Endothelial cell of umbilical vein (primary cell): ENCODE data around the gene PRKCZ. TPM values are rescaled to one million over a fixed set of nuclear protein-coding genes. Genes with fewer than 3 reads are reported as not detected.

Source experiments
- BruUV-seq: library from RNA; stranded (reverse); fragments of 400-500 nt; replicated peaks from 2 replicates; lab custom pipeline; 2021; lab: Mats Ljungman, UMichigan
- CTCF ChIA-PET: fragments of 300-600, 350-600 bp; sonication (Branson Sonifier 250); formaldehyde crosslinking; loops from one replicate; lab custom pipeline; 2021; ENCODE audit warnings: antibody characterized with exemption, inconsistent platforms; lab: Charles Lee
- POLR2A ChIA-PET: fragments of 300-600, 350-600 bp; sonication (Branson Sonifier 250); formaldehyde crosslinking; loops from one replicate; lab custom pipeline; 2021; ENCODE audit warnings: antibody characterized with exemption, inconsistent platforms; lab: Charles Lee
- DNase-seq: peaks from one replicate; pipeline ENCODE4 v3.0.0-alpha.2; 2011; ENCODE audit warnings: low read depth, low spot score
- FAIRE-seq: peaks from 2 replicates; lab custom pipeline; 2011; peaks lifted over from hg19 to GRCh38; lab: Jason Lieb, UNC
- H2AFZ ChIP-seq: 2 replicates; pipeline ENCODE4 v1.6.0; 2012; ENCODE audit warnings: low read depth, low read length, control low read depth, inconsistent platforms
- H3K27ac ChIP-seq: 2 replicates; pipeline ENCODE4 v1.5.1; 2011; ENCODE audit warnings: low read depth, mild to moderate bottlenecking, control low read depth, low read length, moderate library complexity; ENCODE audit not compliant: insufficient read depth
- H3K27me3 ChIP-seq, 2 experiments: 2 replicates each; pipeline versions ENCODE4 v1.6.0 to v1.6.1; 2011; ENCODE audit warnings: low read length in 2 of 2, mixed read lengths in 1 of 2; ENCODE audit not compliant: control insufficient read depth in 2 of 2, insufficient read depth in 2 of 2
- H3K36me3 ChIP-seq, 2 experiments: 2 replicates in 1 of 2; 3 replicates in 1 of 2; pipeline ENCODE4 v1.5.1; 2011; ENCODE audit warnings: low read length in 2 of 2, mild to moderate bottlenecking in 1 of 2, moderate library complexity in 1 of 2; ENCODE audit not compliant: control insufficient read depth in 2 of 2, insufficient read depth in 2 of 2; ENCODE audit errors: extremely low read depth in 1 of 2
- H3K4me1 ChIP-seq: 3 replicates; pipeline ENCODE4 v1.5.1; 2011; ENCODE audit warnings: mild to moderate bottlenecking, low read length; ENCODE audit not compliant: control insufficient read depth, insufficient read depth; ENCODE audit errors: extremely low read depth
- H3K4me2 ChIP-seq: 2 replicates; pipeline ENCODE4 v1.6.1; 2011; ENCODE audit warnings: low read length, control low read depth, mixed read lengths; ENCODE audit not compliant: insufficient read depth
- H3K4me3 ChIP-seq, 3 experiments: fragments of 200-600 bp in 1 of 3; sonication (generic), shearing (Covaris generic) in 1 of 3; replicated peaks in 1 of 3; 2 replicates each; pipeline ENCODE4 v1.5.1; 2011 to 2016; ENCODE audit warnings: control low read depth in 3 of 3, low read length in 3 of 3, mild to moderate bottlenecking in 2 of 3, inconsistent platforms in 1 of 3, low read depth in 1 of 3, moderate library complexity in 1 of 3; ENCODE audit not compliant: insufficient read depth in 1 of 3
- H3K79me2 ChIP-seq: 2 replicates; pipeline ENCODE4 v1.6.0; 2012; ENCODE audit warnings: low read length, inconsistent platforms; ENCODE audit not compliant: control insufficient read depth, insufficient read depth
- H3K9ac ChIP-seq: replicated peaks from 2 replicates; pipeline ENCODE3; 2011; ENCODE audit warnings: low read length, control low read depth; ENCODE audit not compliant: insufficient read depth; ENCODE audit errors: extremely low read depth
- H3K9me1 ChIP-seq: replicated peaks from 3 replicates; pipeline ENCODE4 v1.6.0; 2011; ENCODE audit warnings: mild to moderate bottlenecking, low read length; ENCODE audit not compliant: control insufficient read depth, insufficient read depth; ENCODE audit errors: extremely low read depth
- H3K9me3 ChIP-seq: replicated peaks from 2 replicates; pipeline ENCODE4 v1.5.1; 2012; ENCODE audit warnings: low read length, inconsistent platforms; ENCODE audit not compliant: control insufficient read depth, insufficient read depth
- H4K20me1 ChIP-seq: replicated peaks from 2 replicates; pipeline ENCODE3; 2011; ENCODE audit warnings: mild to moderate bottlenecking, low read length; ENCODE audit not compliant: control insufficient read depth, insufficient read depth; ENCODE audit errors: extremely low read depth
- CTCF ChIP-seq, 2 donors: IDR thresholded peaks; 1 replicate in 1 of 2; 2 replicates in 1 of 2; pipeline ENCODE4 v1.5.1; 2011; ENCODE audit warnings: low read length in 2 of 2, mild to moderate bottlenecking in 2 of 2, moderate library complexity in 2 of 2, control low read depth in 1 of 2, inconsistent platforms in 1 of 2, low read depth in 1 of 2; ENCODE audit not compliant: insufficient read depth in 1 of 2; ENCODE audit errors: extremely low read depth in 1 of 2
- EZH2 ChIP-seq: IDR thresholded peaks from 2 replicates; pipeline ENCODE4 v1.6.1; 2012; ENCODE audit warnings: borderline replicate concordance, low read depth, mild to moderate bottlenecking, moderate library complexity, low read length, inconsistent platforms; ENCODE audit not compliant: severe bottlenecking
- FOS ChIP-seq: IDR thresholded peaks from 2 replicates; pipeline ENCODE4 v1.6.1; 2011; ENCODE audit warnings: mild to moderate bottlenecking, low read length, moderate library complexity, borderline replicate concordance; ENCODE audit not compliant: insufficient read depth
- GATA2 ChIP-seq: IDR thresholded peaks from 2 replicates; pipeline ENCODE4 v1.7.0; 2011; ENCODE audit warnings: low read depth, mild to moderate bottlenecking, moderate library complexity, mixed read lengths, low read length; ENCODE audit not compliant: insufficient read length, insufficient read depth
- JUN ChIP-seq: IDR thresholded peaks from 2 replicates; pipeline ENCODE4 v1.6.1; 2011; ENCODE audit warnings: borderline replicate concordance, low read depth; ENCODE audit not compliant: insufficient read length, insufficient read depth
- MYC ChIP-seq: IDR thresholded peaks from one replicate; pipeline ENCODE4 v1.6.1; 2011; ENCODE audit warnings: mild to moderate bottlenecking, low read depth, low read length
- POLR2A ChIP-seq: IDR thresholded peaks from 2 replicates; pipeline ENCODE4 v1.6.1; 2012; ENCODE audit warnings: low read depth, mild to moderate bottlenecking, control low read depth, low read length
- POLR2AphosphoS5 ChIP-seq: IDR thresholded peaks from 2 replicates; pipeline ENCODE4 v1.6.1; 2012; ENCODE audit warnings: low read depth, mild to moderate bottlenecking, control low read depth, low read length, moderate library complexity; ENCODE audit not compliant: insufficient read depth
- dilution Hi-C: fragments of 300-500 bp; cut with MboI; formaldehyde crosslinking; loops from one replicate; pipeline ENCODE4 v1.15.0; 2019; ENCODE audit warnings: low sequenced_read_pairs; ENCODE audit not compliant: extremely low pct_ligation_motif_present
- intact Hi-C: fragments of 100-400 bp; cut with micrococcal nuclease; formaldehyde crosslinking; loops from one replicate; pipeline ENCODE4 v1.10.0; 2022
- polyA plus RNA-seq, 4 experiments: library from polyadenylated mRNA; depleted of rRNA in 3 of 4; stranded (reverse) in 3 of 4; unstranded in 1 of 4; fragments of >200 nt; gene quantifications; 2 replicates each; pipeline versions ENCODE4 v1.2.1 to v1.2.3, GENCODE V29; 2011 to 2012; ENCODE audit warnings: missing spikeins in 1 of 4
- total RNA-seq: library from RNA; stranded (reverse); gene quantifications from 2 replicates; pipeline ENCODE4 v1.2.3, GENCODE V29; 2021
- TF ChIP-seq, protein P1 (sequence below): IDR thresholded peaks from 2 replicates; pipeline ENCODE4 v1.6.1; 2011; ENCODE audit not compliant: insufficient read depth, insufficient read length

Gene PRKCZ
- total and polyA plus RNA-seq, 2 donors (not counting 3 experiments of a cell fraction or from before 2014, with no cell fraction given), result 0.22 to 1.7 TPM

- CTCF ChIA-PET, result interaction anchor here (1.0 kb wide), 1 partner anchor 54 kb away, joined by 3 read pairs; no protein-coding TSS in a partner anchor
- Histone ChIP-seq H3K9ac (no peak overlapping the region), H3K27me3 (no peaks in the 10 kb centered on the region), H3K36me3 (no peaks in the 10 kb centered on the region), H3K4me2 (no peak overlapping the region), H4K20me1 (no peaks in the 10 kb centered on the region), H3K9me3 (no peaks in the 10 kb centered on the region), H3K9me1 (no peaks in the 10 kb centered on the region), H3K4me3 (no peak overlapping the region), H2AFZ (no peak overlapping the region), H3K27ac (no peak overlapping the region), H3K79me2 (no peaks in the 10 kb centered on the region), H3K4me1 (no peaks in the 10 kb centered on the region)
- DNase-seq (no peak), FAIRE-seq (no peak)
- dilution Hi-C loops (no loop called here), intact Hi-C loops (no loop called here)
- no peak for TF ChIP-seq FOS
- TF ChIP-seq POLR2A, result no peak
- TF ChIP-seq POLR2AphosphoS5, result no peak
- no peak for TF ChIP-seq JUN
- TF ChIP-seq, protein P1, sequence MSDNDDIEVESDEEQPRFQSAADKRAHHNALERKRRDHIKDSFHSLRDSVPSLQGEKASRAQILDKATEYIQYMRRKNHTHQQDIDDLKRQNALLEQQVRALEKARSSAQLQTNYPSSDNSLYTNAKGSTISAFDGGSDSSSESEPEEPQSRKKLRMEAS, result no peak
- no peak for TF ChIP-seq CTCF (IDR thresholded peaks at IDR 0.05; ENCODE audit: extremely low read depth in 1 of 2, insufficient read depth in 1 of 2, low read depth in 1 of 2, low read length in 2 of 2)
- no peak for TF ChIP-seq GATA2
- no peak for TF ChIP-seq EZH2
- no peak for TF ChIP-seq MYC
- no TSS peak for BruUV-seq
- POLR2A ChIA-PET, result no interaction called here
These were observed 48.9 kb downstream of the PRKCZ start for GRCh38 chr1:2098839-2099785.
